Stimulated activated CD8-positive, alpha-beta memory T cell treated with anti-CD3 and anti-CD28 coated beads, Interleukin-4, amount 100 ng/mL, for 1 hour (primary cell): ENCODE measurements around the gene TMEM63B.

Experiments
- DNase-seq, 2 donors: peaks; one replicate each; pipeline ENCODE4 v3.0.0-alpha.2; 2020; ENCODE audit warnings: low read depth in 2 of 2, low spot score in 1 of 2

Gene TMEM63B

GRCh38 chr6:44117397-44118128, 9.8 kb upstream of the TMEM63B start:
- DNase-seq: no peak

- no peak for DNase-seq
Measured at GRCh38 chr6:44119704-44120262, 7.6 kb upstream of the TMEM63B start.

GRCh38 chr6:44120692-44121443, 6.5 kb upstream of the TMEM63B start:
- DNase-seq: no peak

- DNase-seq: no peak
Measured at GRCh38 chr6:44122801-44123200, 4.6 kb upstream of the TMEM63B start.

- no peak for DNase-seq
Measured at GRCh38 chr6:44123544-44123943, 3.8 kb upstream of the TMEM63B start.

- peak; percentile 32 to 43 for DNase-seq
Measured at GRCh38 chr6:44126320-44127149, 819 bp upstream of the TMEM63B start.

GRCh38 chr6:44128020-44128917, 915 bp downstream of the TMEM63B start:
- DNase-seq: no peak

GRCh38 chr6:44129841-44130322, 2.5 kb downstream of the TMEM63B start:
- no peak for DNase-seq

GRCh38 chr6:44131892-44132291, 4.5 kb downstream of the TMEM63B start:
- DNase-seq: no peak

GRCh38 chr6:44132476-44132875, 5.1 kb downstream of the TMEM63B start:
- no peak for DNase-seq

GRCh38 chr6:44133003-44133931, 5.9 kb downstream of the TMEM63B start:
- no peak for DNase-seq

- DNase-seq: no peak
Measured at GRCh38 chr6:44133981-44134711, 6.8 kb downstream of the TMEM63B start.

GRCh38 chr6:44135173-44135758, 7.9 kb downstream of the TMEM63B start:
- DNase-seq: no peak

- no peak for DNase-seq
Measured at GRCh38 chr6:44135875-44136274, 8.5 kb downstream of the TMEM63B start.

- DNase-seq: no peak
Measured at GRCh38 chr6:44138717-44139350, 11.5 kb downstream of the TMEM63B start.

GRCh38 chr6:44139351-44139743, 12.0 kb downstream of the TMEM63B start:
- no peak for DNase-seq

- DNase-seq: no peak
Measured at GRCh38 chr6:44142835-44143234, 15.5 kb downstream of the TMEM63B start.

GRCh38 chr6:44143731-44144130, 16.4 kb downstream of the TMEM63B start:
- DNase-seq: no peak
